HEK293 (cell line): Measurements from ENCODE around the gene CCDC9.
"Not testable (repeated sequence)": the region's sequence is repeated elsewhere in the genome, so short reads cannot be mapped to it uniquely, and the experiment has no call there.

Experiments used
- SP3 ChIP-seq: fragments of 450-650 bp; formaldehyde crosslinking; IDR thresholded peaks from 2 replicates; pipeline ENCODE4 v1.5.1; 2016; ENCODE audit warnings: missing biosample characterization, missing genetic modification characterization
- ZNF146 ChIP-seq: fragments of 450-650 bp; formaldehyde crosslinking; IDR thresholded peaks from 2 replicates; pipeline ENCODE4 v1.5.1; 2016; ENCODE audit warnings: missing biosample characterization, missing genetic modification characterization
- ZNF19 ChIP-seq: fragments of 450-650 bp; formaldehyde crosslinking; IDR thresholded peaks from 2 replicates; pipeline ENCODE4; 2016; ENCODE audit warnings: missing biosample characterization, missing genetic modification characterization, low read depth
- ZNF394 ChIP-seq: fragments of 450-650 bp; formaldehyde crosslinking; IDR thresholded peaks from 2 replicates; pipeline ENCODE4 v1.5.1; 2016; ENCODE audit warnings: missing biosample characterization, missing genetic modification characterization, mild to moderate bottlenecking, moderate library complexity, borderline replicate concordance
- TF ChIP-seq, protein P1 (sequence below): fragments of 450-650 bp; formaldehyde crosslinking; IDR thresholded peaks from 2 replicates; pipeline ENCODE4 v1.5.1; 2016; ENCODE audit warnings: missing biosample characterization, missing genetic modification characterization
- TF ChIP-seq, protein P2 (sequence below): fragments of 450-650 bp; formaldehyde crosslinking; IDR thresholded peaks from 2 replicates; pipeline ENCODE4; 2016; ENCODE audit warnings: missing biosample characterization, missing genetic modification characterization

DNA sequence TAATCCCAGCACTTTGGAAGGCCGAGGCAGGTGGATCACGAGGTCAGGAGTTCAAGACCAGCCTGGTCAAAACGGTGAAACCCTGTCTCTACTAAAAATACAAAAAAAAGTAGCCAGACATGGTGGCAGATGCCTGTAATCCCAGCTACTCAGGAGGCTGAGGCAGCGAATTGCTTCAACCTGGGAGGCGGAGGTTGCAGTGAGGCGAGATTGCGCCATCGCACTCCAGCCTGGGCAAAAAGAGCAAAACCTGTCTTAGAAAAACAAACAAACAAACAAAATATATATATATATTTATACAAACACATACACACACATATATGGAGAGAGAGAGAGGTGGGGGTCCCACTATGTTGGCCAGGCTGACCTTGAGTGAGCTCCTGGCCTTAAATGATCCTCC lies 3.3 kb upstream of the CCDC9 start:
- TF ChIP-seq, protein P1, sequence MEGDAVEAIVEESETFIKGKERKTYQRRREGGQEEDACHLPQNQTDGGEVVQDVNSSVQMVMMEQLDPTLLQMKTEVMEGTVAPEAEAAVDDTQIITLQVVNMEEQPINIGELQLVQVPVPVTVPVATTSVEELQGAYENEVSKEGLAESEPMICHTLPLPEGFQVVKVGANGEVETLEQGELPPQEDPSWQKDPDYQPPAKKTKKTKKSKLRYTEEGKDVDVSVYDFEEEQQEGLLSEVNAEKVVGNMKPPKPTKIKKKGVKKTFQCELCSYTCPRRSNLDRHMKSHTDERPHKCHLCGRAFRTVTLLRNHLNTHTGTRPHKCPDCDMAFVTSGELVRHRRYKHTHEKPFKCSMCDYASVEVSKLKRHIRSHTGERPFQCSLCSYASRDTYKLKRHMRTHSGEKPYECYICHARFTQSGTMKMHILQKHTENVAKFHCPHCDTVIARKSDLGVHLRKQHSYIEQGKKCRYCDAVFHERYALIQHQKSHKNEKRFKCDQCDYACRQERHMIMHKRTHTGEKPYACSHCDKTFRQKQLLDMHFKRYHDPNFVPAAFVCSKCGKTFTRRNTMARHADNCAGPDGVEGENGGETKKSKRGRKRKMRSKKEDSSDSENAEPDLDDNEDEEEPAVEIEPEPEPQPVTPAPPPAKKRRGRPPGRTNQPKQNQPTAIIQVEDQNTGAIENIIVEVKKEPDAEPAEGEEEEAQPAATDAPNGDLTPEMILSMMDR (tag by site-specific recombination) = 0 out of 2 replicates have a peak, but pooled peaks have one; percentile 0
- TF ChIP-seq ZNF19, SP3, ZNF394, ZNF146 (tag by site-specific recombination): not testable (repeated sequence)
- TF ChIP-seq, protein P2, sequence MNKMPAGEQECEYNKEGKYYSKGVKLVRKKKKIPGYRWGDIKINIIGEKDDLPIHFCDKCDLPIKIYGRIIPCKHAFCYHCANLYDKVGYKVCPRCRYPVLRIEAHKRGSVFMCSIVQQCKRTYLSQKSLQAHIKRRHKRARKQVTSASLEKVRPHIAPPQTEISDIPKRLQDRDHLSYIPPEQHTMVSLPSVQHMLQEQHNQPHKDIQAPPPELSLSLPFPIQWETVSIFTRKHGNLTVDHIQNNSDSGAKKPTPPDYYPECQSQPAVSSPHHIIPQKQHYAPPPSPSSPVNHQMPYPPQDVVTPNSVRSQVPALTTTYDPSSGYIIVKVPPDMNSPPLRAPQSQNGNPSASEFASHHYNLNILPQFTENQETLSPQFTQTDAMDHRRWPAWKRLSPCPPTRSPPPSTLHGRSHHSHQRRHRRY (tag by site-specific recombination) = not testable (repeated sequence)
